CD8-positive, alpha-beta memory T cell (primary cell): ENCODE results near the gene PLEKHG4. TPM values are rescaled to one million over a fixed set of nuclear protein-coding genes. Genes with fewer than 3 reads are reported as not detected.

Source experiments
- polyA plus RNA-seq: library from polyadenylated mRNA; unstranded; fragments of 300-500 nt; fragmentation: Illumina TruSeq; gene quantifications from one replicate; pipeline ENCODE4 v1.2.3, GENCODE V29; 2021
- total RNA-seq, 2 experiments: library from RNA; stranded (reverse); gene quantifications; one replicate each; pipeline ENCODE4 v1.2.3, GENCODE V29; 2021

Gene PLEKHG4
- total and polyA plus RNA-seq, 3 experiments from 2014 or later: 1.6 to 29.3 (median 25.3) TPM

Other genes starting within 250 kb of the PLEKHG4 start
- gene PHAF1, start 169.6 kb upstream of the PLEKHG4 start, total RNA-seq: 10 to 100 TPM; 20.2 to 21.2 TPM
- 14.7 TPM for gene PHAF1, start 169.6 kb upstream of the PLEKHG4 start, polyA plus RNA-seq
- gene B3GNT9, start 128.5 kb upstream of the PLEKHG4 start, total RNA-seq: 1 to 10 TPM; 2.4 to 2.7 TPM
- gene B3GNT9, start 128.5 kb upstream of the PLEKHG4 start, polyA plus RNA-seq: 5.0 TPM
- 10 to 100 TPM; 23.8 to 28.7 TPM for gene TRADD, start 119.6 kb upstream of the PLEKHG4 start, total RNA-seq
- gene TRADD, start 119.6 kb upstream of the PLEKHG4 start, polyA plus RNA-seq: 141 TPM
- gene FBXL8, start 119.6 kb upstream of the PLEKHG4 start, total RNA-seq: 10 to 100 TPM; 10.5 to 14.3 TPM
- 11.6 TPM for gene FBXL8, start 119.6 kb upstream of the PLEKHG4 start, polyA plus RNA-seq
- 10 to 100 TPM; 11.6 to 13.3 TPM for gene HSF4, start 114.8 kb upstream of the PLEKHG4 start, total RNA-seq
- gene HSF4, start 114.8 kb upstream of the PLEKHG4 start, polyA plus RNA-seq: not detected
- gene NOL3, start 109.0 kb upstream of the PLEKHG4 start, total RNA-seq: 1 to 10 TPM; 2.1 to 2.3 TPM
- gene NOL3, start 109.0 kb upstream of the PLEKHG4 start, polyA plus RNA-seq: 0.91 TPM
- gene MATCAP1, start 95.6 kb upstream of the PLEKHG4 start, total RNA-seq: 10 to 100 TPM; 15.3 to 15.6 TPM
- gene MATCAP1, start 95.6 kb upstream of the PLEKHG4 start, polyA plus RNA-seq: 0.68 TPM
- not detected for gene EXOC3L1, start 89.4 kb upstream of the PLEKHG4 start, total RNA-seq
- gene EXOC3L1, start 89.4 kb upstream of the PLEKHG4 start, polyA plus RNA-seq: not detected
- 100 to 1,000 TPM; 137 to 139 TPM for gene E2F4, start 87.4 kb upstream of the PLEKHG4 start, total RNA-seq
- gene E2F4, start 87.4 kb upstream of the PLEKHG4 start, polyA plus RNA-seq: 86.0 TPM
- gene ELMO3, start 80.4 kb upstream of the PLEKHG4 start, total RNA-seq: 1 to 10 TPM; 5.0 to 5.3 TPM
- not detected for gene ELMO3, start 80.4 kb upstream of the PLEKHG4 start, polyA plus RNA-seq
- 10 to 100 TPM; 58.4 to 69.5 TPM for gene TMEM208, start 52.4 kb upstream of the PLEKHG4 start, total RNA-seq
- gene TMEM208, start 52.4 kb upstream of the PLEKHG4 start, polyA plus RNA-seq: 83.7 TPM
- 100 to 1,000 TPM; 111 to 117 TPM for gene FHOD1, start 32.1 kb upstream of the PLEKHG4 start, total RNA-seq
- 5.5 TPM for gene FHOD1, start 32.1 kb upstream of the PLEKHG4 start, polyA plus RNA-seq
- gene SLC9A5, start 30.6 kb upstream of the PLEKHG4 start, total RNA-seq: 1 to 10 TPM; 5.2 TPM
- not detected for gene SLC9A5, start 30.6 kb upstream of the PLEKHG4 start, polyA plus RNA-seq
- gene KCTD19, start 47.2 kb downstream of the PLEKHG4 start, total RNA-seq: 1 to 10 TPM in 1 of 2 experiments, under 1 TPM in 1; 0.71 to 1.4 TPM
- gene KCTD19, start 47.2 kb downstream of the PLEKHG4 start, polyA plus RNA-seq: not detected
- under 1 TPM; 0.28 to 0.31 TPM for gene LRRC36, start 47.3 kb downstream of the PLEKHG4 start, total RNA-seq
- not detected for gene LRRC36, start 47.3 kb downstream of the PLEKHG4 start, polyA plus RNA-seq
- gene TPPP3, start 114.0 kb downstream of the PLEKHG4 start, total RNA-seq: not detected
- not detected for gene TPPP3, start 114.0 kb downstream of the PLEKHG4 start, polyA plus RNA-seq
- gene ZDHHC1, start 136.9 kb downstream of the PLEKHG4 start, total RNA-seq: 1 to 10 TPM; 1.3 TPM
- gene ZDHHC1, start 136.9 kb downstream of the PLEKHG4 start, polyA plus RNA-seq: 0.60 TPM
- gene HSD11B2, start 151.6 kb downstream of the PLEKHG4 start, total RNA-seq: 1 to 10 TPM; 1.1 to 1.5 TPM
- not detected for gene HSD11B2, start 151.6 kb downstream of the PLEKHG4 start, polyA plus RNA-seq
- 10 to 100 TPM; 49.3 to 57.6 TPM for gene ATP6V0D1, start 201.6 kb downstream of the PLEKHG4 start, total RNA-seq
- gene ATP6V0D1, start 201.6 kb downstream of the PLEKHG4 start, polyA plus RNA-seq: 107 TPM
- gene AGRP, start 204.0 kb downstream of the PLEKHG4 start, total RNA-seq: not detected
- not detected for gene AGRP, start 204.0 kb downstream of the PLEKHG4 start, polyA plus RNA-seq
- 10 to 100 TPM; 23.2 to 27.4 TPM for gene RIPOR1, start 249.3 kb downstream of the PLEKHG4 start, total RNA-seq
- 6.1 TPM for gene RIPOR1, start 249.3 kb downstream of the PLEKHG4 start, polyA plus RNA-seq